Measurements from ENCODE around the gene NOS3.

The NOS3 gene

GRCh38 chr7:150996376-150997074 is 5.7 kb downstream of the NOS3 start:
- Mint-ChIP-seq H3K4me1 (ENCODE audit: low read depth) (peaks cover 22% of the 10 kb centered on the region), H3K4me3 (no peak overlapping the region), H3K27me3 (peaks cover 3% of the 10 kb centered on the region), H3K9me3 (no peaks in the 10 kb centered on the region), H3K27ac (peak overlapping the region; percentile 45), H3K36me3 (ENCODE audit: low read depth) (no peaks in the 10 kb centered on the region)

DNA sequence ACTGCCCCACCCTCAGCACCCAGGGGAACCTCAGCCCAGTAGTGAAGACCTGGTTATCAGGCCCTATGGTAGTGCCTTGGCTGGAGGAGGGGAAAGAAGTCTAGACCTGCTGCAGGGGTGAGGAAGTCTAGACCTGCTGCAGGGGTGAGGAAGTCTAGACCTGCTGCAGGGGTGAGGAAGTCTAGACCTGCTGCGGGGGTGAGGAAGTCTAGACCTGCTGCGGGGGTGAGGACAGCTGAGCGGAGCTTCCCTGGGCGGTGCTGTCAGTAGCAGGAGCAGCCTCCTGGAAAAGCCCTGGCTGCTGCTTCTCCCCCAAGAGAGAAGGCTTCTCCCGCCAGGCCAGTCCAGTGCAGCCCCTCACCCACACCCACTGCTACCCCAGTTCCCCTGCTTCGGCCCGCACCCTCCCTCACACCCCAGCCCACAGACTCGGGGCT is 6.3 kb downstream of the NOS3 start:
- no peak overlapping the region for H3K4me3 Mint-ChIP-seq
- peaks cover 22% of the 10 kb centered on the region for H3K4me1 Mint-ChIP-seq (ENCODE audit: low read depth)
- peaks cover 3% of the 10 kb centered on the region for H3K27me3 Mint-ChIP-seq
- H3K36me3 Mint-ChIP-seq (ENCODE audit: low read depth) = no peaks in the 10 kb centered on the region
- H3K9me3 Mint-ChIP-seq = no peaks in the 10 kb centered on the region
- no peak overlapping the region for H3K27ac Mint-ChIP-seq

DNA sequence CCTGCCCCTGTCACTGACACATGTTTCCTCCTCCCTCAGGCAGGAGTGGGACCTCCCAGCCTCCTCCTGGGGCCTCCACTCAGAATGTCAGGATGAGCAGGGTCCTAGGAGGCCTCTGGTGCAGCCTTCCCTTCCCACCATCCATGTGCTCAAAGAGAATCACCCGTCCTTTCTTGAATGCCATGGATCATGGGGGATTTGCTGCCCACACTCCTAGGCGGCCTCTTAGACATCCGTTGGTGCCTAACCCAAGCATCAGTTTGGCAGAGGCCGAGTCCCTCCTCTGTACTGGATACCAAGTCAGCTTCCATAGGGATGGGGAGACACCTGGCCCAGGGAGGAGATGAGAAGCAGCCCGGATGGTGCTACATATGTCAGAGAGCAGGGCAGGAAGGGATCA is 7.0 kb downstream of the NOS3 start:
- no peak overlapping the region for H3K4me3 Mint-ChIP-seq
- peaks cover 22% of the 10 kb centered on the region for H3K4me1 Mint-ChIP-seq (ENCODE audit: low read depth)
- no peaks in the 10 kb centered on the region for H3K9me3 Mint-ChIP-seq
- peaks cover 3% of the 10 kb centered on the region for H3K27me3 Mint-ChIP-seq
- H3K36me3 Mint-ChIP-seq (ENCODE audit: low read depth) = no peaks in the 10 kb centered on the region
- H3K27ac Mint-ChIP-seq = no peak overlapping the region

GRCh38 chr7:150998341-150998740 is 7.5 kb downstream of the NOS3 start:
- Mint-ChIP-seq H3K27ac (no peak overlapping the region), H3K27me3 (peaks cover 3% of the 10 kb centered on the region), H3K4me1 (ENCODE audit: low read depth) (peaks cover 22% of the 10 kb centered on the region), H3K9me3 (no peaks in the 10 kb centered on the region), H3K36me3 (ENCODE audit: low read depth) (no peaks in the 10 kb centered on the region), H3K4me3 (no peak overlapping the region)

DNA sequence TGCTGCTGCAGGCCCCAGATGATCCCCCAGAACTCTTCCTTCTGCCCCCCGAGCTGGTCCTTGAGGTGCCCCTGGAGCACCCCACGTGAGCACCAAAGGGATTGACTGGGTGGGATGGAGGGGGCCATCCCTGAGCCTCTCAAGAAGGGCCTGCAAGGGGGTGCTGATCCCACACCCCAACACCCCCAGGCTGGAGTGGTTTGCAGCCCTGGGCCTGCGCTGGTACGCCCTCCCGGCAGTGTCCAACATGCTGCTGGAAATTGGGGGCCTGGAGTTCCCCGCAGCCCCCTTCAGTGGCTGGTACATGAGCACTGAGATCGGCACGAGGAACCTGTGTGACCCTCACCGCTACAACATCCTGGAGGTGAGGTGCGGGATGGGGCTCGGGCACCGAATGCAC is 8.2 kb downstream of the NOS3 start:
- Mint-ChIP-seq H3K4me3 (no peak overlapping the region), H3K9me3 (no peaks in the 10 kb centered on the region), H3K27me3 (peaks cover 3% of the 10 kb centered on the region), H3K4me1 (ENCODE audit: low read depth) (peaks cover 19% of the 10 kb centered on the region), H3K36me3 (ENCODE audit: low read depth) (no peaks in the 10 kb centered on the region), H3K27ac (no peak overlapping the region)

DNA sequence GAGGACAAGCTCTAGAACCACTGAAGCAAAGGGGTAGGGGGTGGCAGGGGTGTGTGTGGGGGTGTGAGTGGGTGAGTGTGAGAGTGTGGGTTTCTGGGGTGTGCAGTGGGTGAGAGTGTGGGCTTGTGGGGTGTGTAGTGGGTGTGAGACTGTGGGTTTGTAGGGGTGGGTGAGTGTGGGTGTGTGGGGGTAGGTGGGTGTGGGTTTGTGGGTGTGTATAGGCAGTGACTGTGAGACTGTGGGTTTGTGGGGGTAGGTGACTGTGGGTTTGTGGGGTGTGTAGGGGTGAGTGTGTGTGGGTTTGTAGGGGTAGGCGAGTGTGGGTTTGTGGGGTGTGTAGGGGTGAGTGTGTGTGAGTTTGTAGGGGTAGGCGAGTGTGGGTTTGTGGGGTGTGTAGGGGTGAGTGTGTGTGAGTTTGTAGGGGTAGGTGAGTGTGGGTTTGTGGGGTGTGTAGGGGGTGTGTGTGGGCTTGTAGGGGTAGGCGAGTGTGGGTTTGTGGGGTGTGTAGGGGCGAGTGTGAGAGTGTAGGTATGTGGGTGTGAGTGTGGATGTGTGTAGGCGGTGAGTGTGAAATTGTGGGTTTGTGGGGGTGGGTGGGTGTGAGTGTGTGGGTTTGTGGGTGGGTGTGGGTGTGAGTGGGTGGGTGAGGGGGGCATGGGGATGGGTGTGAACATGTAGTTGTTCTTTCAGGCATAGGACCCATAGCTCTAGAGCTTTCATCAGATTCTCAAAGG is 8.8 kb downstream of the NOS3 start:
- peaks cover 16% of the 10 kb centered on the region for H3K4me1 Mint-ChIP-seq (ENCODE audit: low read depth)
- H3K4me3 Mint-ChIP-seq = no peak overlapping the region
- H3K36me3 Mint-ChIP-seq (ENCODE audit: low read depth) = no peaks in the 10 kb centered on the region
- H3K27ac Mint-ChIP-seq = no peak overlapping the region
- no peaks in the 10 kb centered on the region for H3K9me3 Mint-ChIP-seq
- peaks cover 3% of the 10 kb centered on the region for H3K27me3 Mint-ChIP-seq

- Mint-ChIP-seq H3K9me3 (no peaks in the 10 kb centered on the region), H3K27me3 (peaks cover 3% of the 10 kb centered on the region), H3K36me3 (ENCODE audit: low read depth) (no peaks in the 10 kb centered on the region), H3K4me1 (ENCODE audit: low read depth) (peaks cover 16% of the 10 kb centered on the region), H3K27ac (no peak overlapping the region), H3K4me3 (no peak overlapping the region)
Observed at GRCh38 chr7:151000897-151001495, 10.2 kb downstream of the NOS3 start.

DNA sequence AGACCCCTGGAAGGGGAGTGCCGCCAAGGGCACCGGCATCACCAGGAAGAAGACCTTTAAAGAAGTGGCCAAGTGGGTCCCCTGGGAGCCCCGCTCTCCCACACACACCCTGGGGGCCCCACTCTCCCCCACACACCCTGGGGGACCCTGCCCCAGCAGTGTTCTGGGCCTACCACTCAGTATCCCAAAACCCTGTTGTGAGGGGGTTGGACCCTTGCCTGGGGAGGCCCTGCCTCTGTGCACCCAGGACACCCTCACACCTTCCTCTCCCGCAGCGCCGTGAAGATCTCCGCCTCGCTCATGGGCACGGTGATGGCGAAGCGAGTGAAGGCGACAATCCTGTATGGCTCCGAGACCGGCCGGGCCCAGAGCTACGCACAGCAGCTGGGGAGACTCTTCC is 10.7 kb downstream of the NOS3 start:
- Mint-ChIP-seq H3K27ac (no peak overlapping the region), H3K4me3 (no peak overlapping the region), H3K36me3 (ENCODE audit: low read depth) (no peaks in the 10 kb centered on the region), H3K9me3 (no peaks in the 10 kb centered on the region), H3K4me1 (ENCODE audit: low read depth) (peaks cover 13% of the 10 kb centered on the region), H3K27me3 (peaks cover 3% of the 10 kb centered on the region)

DNA sequence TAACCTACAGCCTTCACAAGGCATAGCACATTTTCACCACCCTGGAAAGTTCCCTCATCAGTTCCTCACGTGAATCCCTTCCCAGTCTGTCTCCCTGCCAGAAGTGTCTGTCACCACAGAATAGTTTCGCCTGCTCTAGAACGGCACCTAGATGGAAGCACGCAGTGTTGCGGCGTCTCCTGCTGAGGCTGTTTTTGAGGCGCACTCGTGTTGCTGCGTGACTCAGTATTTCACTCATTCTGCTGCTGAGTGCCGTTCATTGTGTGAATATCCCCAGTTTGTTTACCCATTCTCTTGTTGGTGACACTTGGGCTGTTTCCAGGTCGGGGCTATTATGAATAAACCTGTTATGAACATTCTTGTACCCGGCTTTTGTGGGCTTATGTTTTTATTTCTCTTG is 12.8 kb downstream of the NOS3 start:
- Mint-ChIP-seq H3K4me1 (ENCODE audit: low read depth) (peaks cover 15% of the 10 kb centered on the region), H3K4me3 (no peak overlapping the region), H3K36me3 (ENCODE audit: low read depth) (no peaks in the 10 kb centered on the region), H3K9me3 (no peaks in the 10 kb centered on the region), H3K27ac (no peak overlapping the region), H3K27me3 (no peaks in the 10 kb centered on the region)

DNA sequence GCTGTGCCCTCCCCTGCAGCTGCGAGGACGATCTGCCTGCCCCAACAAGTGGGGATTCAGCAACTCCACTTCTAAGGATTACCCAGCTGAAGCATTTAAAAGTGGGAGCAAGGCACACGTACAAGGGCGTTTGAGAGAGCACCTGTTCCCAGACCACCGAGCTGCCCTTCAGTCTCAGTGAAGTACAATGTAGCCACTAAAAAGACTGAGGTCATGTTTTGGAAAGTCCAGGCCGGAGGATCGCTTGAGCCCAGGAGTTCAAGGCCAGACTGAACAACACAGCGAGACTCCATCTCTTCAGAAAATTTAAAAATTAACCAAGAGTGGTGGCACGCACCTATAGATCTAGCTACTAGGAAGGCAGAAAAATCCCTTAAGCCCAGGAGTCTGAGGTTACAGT is 14.7 kb downstream of the NOS3 start:
- H3K36me3 Mint-ChIP-seq (ENCODE audit: low read depth) = no peaks in the 10 kb centered on the region
- no peak overlapping the region for H3K4me3 Mint-ChIP-seq
- H3K27me3 Mint-ChIP-seq = no peaks in the 10 kb centered on the region
- no peak overlapping the region for H3K27ac Mint-ChIP-seq
- no peaks in the 10 kb centered on the region for H3K9me3 Mint-ChIP-seq
- H3K4me1 Mint-ChIP-seq (ENCODE audit: low read depth) = peaks cover 26% of the 10 kb centered on the region

- Mint-ChIP-seq H3K9me3 (no peaks in the 10 kb centered on the region), H3K27ac (no peak overlapping the region), H3K4me1 (ENCODE audit: low read depth) (peaks cover 35% of the 10 kb centered on the region), H3K4me3 (no peak overlapping the region), H3K27me3 (no peaks in the 10 kb centered on the region), H3K36me3 (ENCODE audit: low read depth) (no peaks in the 10 kb centered on the region)
Observed at GRCh38 chr7:151006590-151007300, 15.9 kb downstream of the NOS3 start.

GRCh38 chr7:151007469-151007898 is 16.7 kb downstream of the NOS3 start:
- Mint-ChIP-seq H3K9me3 (no peaks in the 10 kb centered on the region), H3K27ac (peak overlapping the region; percentile 84), H3K27me3 (no peaks in the 10 kb centered on the region), H3K4me1 (ENCODE audit: low read depth) (peaks cover 43% of the 10 kb centered on the region), H3K4me3 (peak overlapping the region; percentile 78), H3K36me3 (ENCODE audit: low read depth) (no peaks in the 10 kb centered on the region)

- H3K27ac Mint-ChIP-seq = peak overlapping the region; percentile 84
- no peaks in the 10 kb centered on the region for H3K36me3 Mint-ChIP-seq (ENCODE audit: low read depth)
- H3K9me3 Mint-ChIP-seq = no peaks in the 10 kb centered on the region
- H3K4me1 Mint-ChIP-seq (ENCODE audit: low read depth) = peaks cover 49% of the 10 kb centered on the region
- peak overlapping the region; percentile 78 for H3K4me3 Mint-ChIP-seq
- H3K27me3 Mint-ChIP-seq = no peaks in the 10 kb centered on the region
Observed at GRCh38 chr7:151008143-151008510, 17.3 kb downstream of the NOS3 start.

DNA sequence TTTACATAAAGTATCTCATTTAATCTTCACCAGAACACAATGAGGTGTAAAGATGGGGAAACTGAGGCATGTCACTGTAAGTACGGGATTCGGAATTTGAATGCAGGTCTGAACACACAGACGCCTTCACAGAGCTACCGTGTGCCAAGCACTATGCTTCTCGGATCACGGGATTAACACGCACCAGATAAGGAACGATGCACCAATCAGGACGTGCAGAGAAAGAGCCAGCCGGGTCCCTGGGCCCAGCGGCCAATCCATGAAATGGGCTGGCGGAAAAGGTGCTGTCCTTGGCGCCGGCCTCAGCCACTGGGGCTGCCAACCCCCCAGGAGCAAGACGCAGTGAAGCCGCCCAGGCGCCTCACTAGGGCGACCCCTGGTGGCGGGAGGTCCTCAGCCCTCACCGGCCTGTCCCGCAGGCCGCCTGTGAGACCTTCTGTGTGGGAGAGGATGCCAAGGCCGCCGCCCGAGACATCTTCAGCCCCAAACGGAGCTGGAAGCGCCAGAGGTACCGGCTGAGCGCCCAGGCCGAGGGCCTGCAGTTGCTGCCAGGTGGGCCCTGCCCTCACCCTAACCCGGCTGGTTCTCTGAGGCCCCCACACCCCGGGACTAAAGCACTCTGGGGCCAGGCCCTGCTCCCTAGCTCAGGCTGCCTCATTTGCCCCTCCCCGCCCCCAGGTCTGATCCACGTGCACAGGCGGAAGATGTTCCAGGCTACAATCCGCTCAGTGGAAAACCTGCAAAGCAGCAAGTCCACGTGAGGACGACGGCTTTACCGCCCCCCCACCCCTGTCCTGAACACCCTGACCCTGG is 17.9 kb downstream of the NOS3 start:
- peak overlapping the region; percentile 78 for H3K4me3 Mint-ChIP-seq
- no peaks in the 10 kb centered on the region for H3K9me3 Mint-ChIP-seq
- H3K36me3 Mint-ChIP-seq (ENCODE audit: low read depth) = no peaks in the 10 kb centered on the region
- peaks cover 53% of the 10 kb centered on the region for H3K4me1 Mint-ChIP-seq (ENCODE audit: low read depth)
- no peaks in the 10 kb centered on the region for H3K27me3 Mint-ChIP-seq
- H3K27ac Mint-ChIP-seq = peak overlapping the region; percentile 84

All from stimulated activated naive CD8-positive, alpha-beta T cell treated with anti-CD3 and anti-CD28 coated beads, Interleukin-15, Interleukin-2, amounts not matched to agents 100 ng/mL and 50 ng/mL, for 24 hours (primary cell).